Measurements from ENCODE around the gene USP53.

- TF ChIP-seq CTCF (IDR thresholded peaks at IDR 0.05; ENCODE audit: insufficient read depth, low read length, poor library complexity, severe bottlenecking) (no peak), EZH2phosphoT487 (conservative IDR thresholded peaks at IDR 0.05; ENCODE audit: low read length) (no peak)
Measured at GRCh38 chr4:119211867-119212233, 663 bp upstream of the USP53 start.

Measured in SU-DHL-6 (cell line).